ENCODE data around the gene KRTAP10-3. TPM values are rescaled to one million over a fixed set of nuclear protein-coding genes. Genes with fewer than 3 reads are reported as not detected.
"Not testable (repeated sequence)": the region's sequence is repeated elsewhere in the genome, so short reads cannot be mapped to it uniquely, and the experiment has no call there.

The KRTAP10-3 gene
- total RNA-seq, 1 donor from 2014 or later, result not detected

GRCh38 chr21:44590311-44590721 lies 31.7 kb upstream of the KRTAP10-3 start:
- no peak for DNase-seq (ENCODE audit: low read depth in 2 of 2)

- no peak for DNase-seq (ENCODE audit: low read depth in 2 of 2)
Measured at GRCh38 chr21:44589586-44590305, 31.2 kb upstream of the KRTAP10-3 start.

- no peak for DNase-seq (ENCODE audit: low read depth in 2 of 2)
Measured at GRCh38 chr21:44589094-44589493, 30.5 kb upstream of the KRTAP10-3 start.

- DNase-seq (ENCODE audit: low read depth in 2 of 2), result no peak
Measured at GRCh38 chr21:44585892-44586291, 27.3 kb upstream of the KRTAP10-3 start.

GRCh38 chr21:44583800-44584147 lies 25.2 kb upstream of the KRTAP10-3 start:
- DNase-seq (ENCODE audit: low read depth in 2 of 2), result no peak

GRCh38 chr21:44583089-44583799 lies 24.6 kb upstream of the KRTAP10-3 start:
- DNase-seq (ENCODE audit: low read depth in 2 of 2), result no peak

- DNase-seq (ENCODE audit: low read depth in 2 of 2), result no peak
Measured at GRCh38 chr21:44582055-44582454, 23.5 kb upstream of the KRTAP10-3 start.

GRCh38 chr21:44581158-44581557 lies 22.6 kb upstream of the KRTAP10-3 start:
- no peak for DNase-seq (ENCODE audit: low read depth in 2 of 2)

GRCh38 chr21:44580231-44580821 lies 21.7 kb upstream of the KRTAP10-3 start, which contains the start of gene KRTAP10-5:
Gene KRTAP10-5 (minus strand): TSS chr21:44580604. CDS start chr21:44580578, 26 bp downstream.
- DNase-seq (ENCODE audit: low read depth in 2 of 2), result not testable (repeated sequence)

GRCh38 chr21:44579833-44580144 lies 21.2 kb upstream of the KRTAP10-3 start:
- no peak for DNase-seq (ENCODE audit: low read depth in 2 of 2)

GRCh38 chr21:44579056-44579832 lies 20.6 kb upstream of the KRTAP10-3 start:
- DNase-seq (ENCODE audit: low read depth in 2 of 2), result no peak

- no peak for DNase-seq (ENCODE audit: low read depth in 2 of 2)
Measured at GRCh38 chr21:44578371-44579055, 19.9 kb upstream of the KRTAP10-3 start.

- no peak for DNase-seq (ENCODE audit: low read depth in 2 of 2)
Measured at GRCh38 chr21:44576025-44576420, 17.4 kb upstream of the KRTAP10-3 start.

GRCh38 chr21:44575307-44576024 lies 16.9 kb upstream of the KRTAP10-3 start:
- DNase-seq (ENCODE audit: low read depth in 2 of 2), result no peak

- DNase-seq (ENCODE audit: low read depth in 2 of 2), result no peak
Measured at GRCh38 chr21:44574457-44575306, 16.1 kb upstream of the KRTAP10-3 start.

- not testable (repeated sequence) for DNase-seq (ENCODE audit: low read depth in 2 of 2)
Measured at GRCh38 chr21:44573630-44574456, 15.2 kb upstream of the KRTAP10-3 start, which contains the start of gene KRTAP10-4. Gene KRTAP10-4 (plus strand): TSS chr21:44573729. CDS start chr21:44573759, 30 bp downstream.

- DNase-seq (ENCODE audit: low read depth in 2 of 2), result no peak
Measured at GRCh38 chr21:44572959-44573583, 14.5 kb upstream of the KRTAP10-3 start.
